Transverse colon (tissue), 4 donors: Measurements from ENCODE around the gene CYP4F11. TPM values are rescaled to one million over a fixed set of nuclear protein-coding genes. Genes with fewer than 3 reads are reported as not detected.

ENCODE experiments used
- DNase-seq: peaks from one replicate; pipeline ENCODE4 v3.0.0-alpha.2; 2019
- H3K27ac ChIP-seq, 4 donors: fragments of 200-600 bp; sonication (generic); 2 replicates each; pipeline ENCODE4 v1.5.1; 2016 to 2018; ENCODE audit warnings: inconsistent platforms in 4 of 4
- H3K27me3 ChIP-seq: fragments of 200-600 bp; sonication (generic); 2 replicates; pipeline ENCODE4 v1.5.1; 2017; ENCODE audit warnings: inconsistent platforms
- H3K36me3 ChIP-seq, 4 donors: fragments of 200-600 bp; sonication (generic); 2 replicates each; pipeline ENCODE4 v1.5.1; 2017 to 2019; ENCODE audit warnings: inconsistent platforms in 4 of 4
- H3K4me1 ChIP-seq, 4 donors: fragments of 200-600 bp; sonication (generic); 2 replicates each; pipeline ENCODE4 v1.5.1; 2017 to 2020; ENCODE audit warnings: inconsistent platforms in 4 of 4
- H3K4me3 ChIP-seq, 4 donors: fragments of 200-600 bp; sonication (generic); 1 replicate in 1 of 4; 2 replicates in 3 of 4; pipeline versions ENCODE4 v1.5.1 to v1.6.1; 2017 to 2019; ENCODE audit warnings: inconsistent platforms in 4 of 4
- H3K9me3 ChIP-seq, 2 donors: fragments of 200-600 bp; sonication (generic); 2 replicates each; pipeline ENCODE4 v1.5.1; 2017 to 2019; ENCODE audit warnings: inconsistent platforms in 2 of 2
- CTCF ChIP-seq, 5 experiments: fragments of 200-600 bp in 3 of 5; fragments of 450-650 bp in 2 of 5; sonication (generic) in 3 of 5; IDR thresholded peaks; 1 replicate in 2 of 5; 2 replicates in 3 of 5; pipeline ENCODE4 v1.5.1; 2016 to 2017; ENCODE audit warnings: antibody characterized with exemption in 5 of 5, inconsistent platforms in 3 of 5, mild to moderate bottlenecking in 2 of 5, moderate library complexity in 1 of 5
- EP300 ChIP-seq: sonication (generic); formaldehyde crosslinking; IDR thresholded peaks from one replicate; pipeline ENCODE4 v1.6.1; 2017; ENCODE audit warnings: antibody characterized with exemption, low read depth
- POLR2A ChIP-seq: fragments of 450-650 bp; IDR thresholded peaks from one replicate; pipeline ENCODE4 v1.6.1; 2016; ENCODE audit warnings: antibody characterized with exemption, mild to moderate bottlenecking, moderate library complexity
- POLR2AphosphoS5 ChIP-seq, 3 donors: sonication (generic); formaldehyde crosslinking; IDR thresholded peaks; one replicate each; pipeline ENCODE4 v1.6.1; 2016; ENCODE audit warnings: antibody characterized with exemption in 3 of 3
- WGBS, 2 donors: methylation state at CpG; one replicate each; pipeline ENCODE4 v1.1.5; 2018; ENCODE audit warnings: low coverage in 1 of 2; 5-methylcytosine and 5-hydroxymethylcytosine counted together
- in situ Hi-C, 4 donors: fragments of 200-750 bp; cut with MboI; loops; one replicate each; pipeline versions ENCODE4 v1.15.0 to v1.15.1; 2017; ENCODE audit warnings: low sequenced_read_pairs in 3 of 4, low pct_ligation_motif_present in 1 of 4, low pct_unique_long_range_greater_than_20kb in 1 of 4
- intact Hi-C: fragments of 100-400 bp; cut with DNase I; formaldehyde crosslinking; loops from one replicate; pipeline ENCODE4 v1.15.1; 2023; ENCODE audit warnings: low total_unique reads
- small RNA-seq, 4 donors: library from RNA; depleted of rRNA; stranded (forward); fragments of <200 nt; gene quantifications; one replicate each; pipeline ENCODE3, GENCODE V24; 2016
- total RNA-seq, 4 donors: library from RNA; depleted of rRNA; stranded (reverse); fragments of >200 nt; gene quantifications; one replicate each; pipeline ENCODE4 v1.1.0, GENCODE V29; 2016

Gene CYP4F11
- total RNA-seq, 4 donors from 2014 or later, result 7.5 to 17.6 (median 10.5) TPM; not detected in 1

- H3K4me3 ChIP-seq, result no peak overlapping the region
- in situ Hi-C loops, result no loop called here
Observed at GRCh38 chr19:15863272-15863671, 71.1 kb downstream of the CYP4F11 start.

GRCh38 chr19:15862444-15862843 lies 71.9 kb downstream of the CYP4F11 start:
- Histone ChIP-seq H3K36me3 (no peaks in the 10 kb centered on the region), H3K27me3 (no peaks in the 10 kb centered on the region), H3K4me3 (no peak overlapping the region), H3K9me3 (no peaks in the 10 kb centered on the region), H3K4me1 (no peaks in the 10 kb centered on the region), H3K27ac (no peak overlapping the region)
- no peak for DNase-seq
- TF ChIP-seq POLR2AphosphoS5 (IDR thresholded peaks at IDR 0.05), result no peak
- no peak for TF ChIP-seq POLR2A
- TF ChIP-seq EP300, result no peak
- WGBS, 2 donors, result 56 to 69% methylated on average over 3 to 7 of the region's 7 CpGs
- intact Hi-C loops (no loop called here), in situ Hi-C loops (no loop called here)

More at GRCh38 chr19:15863272-15863671, 71.1 kb downstream of the CYP4F11 start:
- Histone ChIP-seq H3K4me1 (no peaks in the 10 kb centered on the region), H3K27me3 (no peaks in the 10 kb centered on the region), H3K36me3 (no peaks in the 10 kb centered on the region), H3K9me3 (no peaks in the 10 kb centered on the region), H3K27ac (no peak overlapping the region)
- intact Hi-C loops, result no loop called here
- WGBS, 2 donors, result 53 to 88% methylated on average over 3 to 8 of the region's 8 CpGs
- DNase-seq, result no peak
- TF ChIP-seq EP300, result no peak
- TF ChIP-seq CTCF (IDR thresholded peaks at IDR 0.05), result no peak
- TF ChIP-seq POLR2A, result no peak
- TF ChIP-seq POLR2AphosphoS5 (IDR thresholded peaks at IDR 0.05), result no peak

Small RNA genes lying within 50 kb of the gene (small RNA-seq; reads per million reads assigned to genes)
- gene CYP4F36P, result 0 reads per million in 4 donors

Other genes starting within 250 kb of the CYP4F11 start
- gene OR10H2, start 206.5 kb downstream of the CYP4F11 start, total RNA-seq, result under 1 TPM in 1 of 4 donors, not detected in 3; 0.64 TPM
- gene OR10H3, start 196.5 kb downstream of the CYP4F11 start, total RNA-seq, result not detected
- not detected for gene OR10H5, start 146.9 kb downstream of the CYP4F11 start, total RNA-seq
- not detected for gene OR10H1, start 118.9 kb downstream of the CYP4F11 start, total RNA-seq
- gene CYP4F2, start 36.5 kb downstream of the CYP4F11 start, total RNA-seq, result 100 to 1,000 TPM in 1 of 4 donors, 10 to 100 TPM in 3; 24.2 to 166 (median 32.7) TPM
- not detected for gene OR10H4, start 14.5 kb upstream of the CYP4F11 start, total RNA-seq
- 100 to 1,000 TPM; 228 to 491 (median 288) TPM for gene TPM4, start 142.0 kb upstream of the CYP4F11 start, total RNA-seq
- 100 to 1,000 TPM in 1 of 4 donors, 10 to 100 TPM in 3; 22.3 to 102 (median 67.9) TPM for gene RAB8A, start 177.4 kb upstream of the CYP4F11 start, total RNA-seq
- 10 to 100 TPM; 17.6 to 55.4 (median 30.8) TPM for gene HSH2D, start 209.2 kb upstream of the CYP4F11 start, total RNA-seq
- gene CIB3, start 239.0 kb upstream of the CYP4F11 start, total RNA-seq, result not detected